ENCODE results near the gene SLC41A3.

Gene SLC41A3

DNA sequence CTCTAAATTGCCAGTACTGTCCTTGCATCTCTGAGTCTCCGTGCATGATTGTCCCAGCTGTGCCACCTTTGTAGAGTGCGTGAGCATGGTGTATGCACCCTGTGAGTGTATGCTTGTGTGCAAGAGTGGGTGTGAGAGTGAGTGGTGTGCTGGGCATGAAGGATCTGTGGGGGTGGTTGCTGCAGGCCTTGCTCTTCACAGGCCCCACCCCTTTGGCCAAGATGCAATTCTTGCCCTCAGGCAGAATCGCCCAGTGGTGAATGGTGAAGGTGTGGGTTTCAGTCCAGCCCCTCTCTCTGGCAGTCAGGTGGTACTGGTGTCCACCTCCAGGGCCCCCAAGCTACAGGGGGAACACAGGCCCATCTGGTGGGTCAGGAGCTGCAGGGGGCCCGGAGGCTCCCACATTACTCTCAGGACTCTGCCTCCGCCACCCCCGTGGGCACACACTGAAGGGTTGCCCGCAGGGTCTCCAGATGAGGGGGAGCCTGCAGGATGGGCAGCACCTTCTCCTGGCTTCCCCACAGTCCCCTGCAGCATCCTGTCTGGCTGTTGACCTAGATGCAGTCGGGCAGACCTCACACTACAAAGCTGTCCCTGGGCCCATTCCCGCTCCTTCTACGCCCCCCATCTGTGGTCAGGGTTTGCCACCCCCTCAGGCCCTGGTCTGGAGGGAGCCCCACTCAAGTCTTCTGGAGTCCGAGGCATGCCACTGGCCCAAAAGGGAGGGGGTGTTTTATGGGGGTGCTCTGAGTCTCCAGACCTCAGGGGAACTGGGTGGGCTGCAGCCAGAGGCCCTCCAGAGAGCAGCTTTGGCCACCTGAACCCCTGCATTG, 123.3 kb downstream of the SLC41A3 start:
- H3K9ac ChIP-seq (ENCODE audit: low read length) = no peak overlapping the region
- no peaks in the 10 kb centered on the region for H3K79me2 ChIP-seq (ENCODE audit: insufficient read depth, low read length)
- no peaks in the 10 kb centered on the region for H3K9me2 ChIP-seq (ENCODE audit: low read depth, low read length)
- H3K4me3 ChIP-seq (ENCODE audit: low read depth, low read length, poor library complexity, severe bottlenecking) = no peak overlapping the region
- no peaks in the 10 kb centered on the region for H4K20me1 ChIP-seq (ENCODE audit: insufficient read depth, low read length)
- no peaks in the 10 kb centered on the region for H3F3A ChIP-seq (ENCODE audit: insufficient read depth, low read length)
- H3K4me1 ChIP-seq (ENCODE audit: insufficient read depth, low read length, severe bottlenecking) = no peaks in the 10 kb centered on the region
- H3K27ac ChIP-seq (ENCODE audit: low read depth, low read length, poor library complexity, severe bottlenecking) = no peak overlapping the region
- H3K27me3 ChIP-seq (ENCODE audit: insufficient read depth, low read length) = no peaks in the 10 kb centered on the region
- no peaks in the 10 kb centered on the region for H3K36me3 ChIP-seq (ENCODE audit: insufficient read depth, low read length)
- no peak overlapping the region for H2AFZ ChIP-seq (ENCODE audit: low read length)
- no peak overlapping the region for H3K4me2 ChIP-seq (ENCODE audit: low read length)
- no peaks in the 10 kb centered on the region for H3K9me3 ChIP-seq (ENCODE audit: low read length)
- TF ChIP-seq, protein P1, sequence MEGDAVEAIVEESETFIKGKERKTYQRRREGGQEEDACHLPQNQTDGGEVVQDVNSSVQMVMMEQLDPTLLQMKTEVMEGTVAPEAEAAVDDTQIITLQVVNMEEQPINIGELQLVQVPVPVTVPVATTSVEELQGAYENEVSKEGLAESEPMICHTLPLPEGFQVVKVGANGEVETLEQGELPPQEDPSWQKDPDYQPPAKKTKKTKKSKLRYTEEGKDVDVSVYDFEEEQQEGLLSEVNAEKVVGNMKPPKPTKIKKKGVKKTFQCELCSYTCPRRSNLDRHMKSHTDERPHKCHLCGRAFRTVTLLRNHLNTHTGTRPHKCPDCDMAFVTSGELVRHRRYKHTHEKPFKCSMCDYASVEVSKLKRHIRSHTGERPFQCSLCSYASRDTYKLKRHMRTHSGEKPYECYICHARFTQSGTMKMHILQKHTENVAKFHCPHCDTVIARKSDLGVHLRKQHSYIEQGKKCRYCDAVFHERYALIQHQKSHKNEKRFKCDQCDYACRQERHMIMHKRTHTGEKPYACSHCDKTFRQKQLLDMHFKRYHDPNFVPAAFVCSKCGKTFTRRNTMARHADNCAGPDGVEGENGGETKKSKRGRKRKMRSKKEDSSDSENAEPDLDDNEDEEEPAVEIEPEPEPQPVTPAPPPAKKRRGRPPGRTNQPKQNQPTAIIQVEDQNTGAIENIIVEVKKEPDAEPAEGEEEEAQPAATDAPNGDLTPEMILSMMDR (IDR thresholded peaks at IDR 0.05; ENCODE audit: low read length) = no peak
- TF ChIP-seq EZH2 (IDR thresholded peaks at IDR 0.05; ENCODE audit: borderline replicate concordance, low read length) = no peak

DNA sequence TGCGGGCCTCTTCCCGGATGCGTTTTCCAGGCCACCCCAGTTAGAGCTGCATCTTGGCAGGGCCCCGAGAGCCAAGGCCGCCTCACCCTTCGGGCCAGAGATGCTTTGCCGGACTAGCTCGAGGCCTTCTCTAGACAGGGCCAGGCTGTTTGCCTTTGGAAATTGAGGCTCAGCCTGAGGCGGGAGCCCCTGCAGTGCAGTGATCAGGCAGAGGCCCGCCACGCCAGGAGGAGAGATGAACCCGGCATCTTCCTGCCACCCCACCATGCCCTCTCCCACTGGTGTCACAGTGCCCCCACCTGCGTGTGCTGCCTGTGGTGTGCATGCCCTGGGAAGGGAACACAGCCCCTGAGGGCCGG, 123.9 kb downstream of the SLC41A3 start:
- Histone ChIP-seq H3K27me3 (ENCODE audit: insufficient read depth, low read length) (no peaks in the 10 kb centered on the region), H3K4me3 (ENCODE audit: low read depth, low read length, poor library complexity, severe bottlenecking) (no peak overlapping the region), H3K9ac (ENCODE audit: low read length) (no peak overlapping the region), H3K36me3 (ENCODE audit: insufficient read depth, low read length) (no peaks in the 10 kb centered on the region), H2AFZ (ENCODE audit: low read length) (no peak overlapping the region), H3F3A (ENCODE audit: insufficient read depth, low read length) (no peaks in the 10 kb centered on the region), H3K4me1 (ENCODE audit: insufficient read depth, low read length, severe bottlenecking) (no peaks in the 10 kb centered on the region), H3K27ac (ENCODE audit: low read depth, low read length, poor library complexity, severe bottlenecking) (no peak overlapping the region), H3K79me2 (ENCODE audit: insufficient read depth, low read length) (no peaks in the 10 kb centered on the region), H3K9me2 (ENCODE audit: low read depth, low read length) (no peaks in the 10 kb centered on the region), H3K4me2 (ENCODE audit: low read length) (no peak overlapping the region), H3K9me3 (ENCODE audit: low read length) (no peaks in the 10 kb centered on the region), H4K20me1 (ENCODE audit: insufficient read depth, low read length) (no peaks in the 10 kb centered on the region)
- no peak for TF ChIP-seq EZH2 (IDR thresholded peaks at IDR 0.05; ENCODE audit: borderline replicate concordance, low read length)
- TF ChIP-seq, protein P1 (IDR thresholded peaks at IDR 0.05; ENCODE audit: low read length) = no peak

DNA sequence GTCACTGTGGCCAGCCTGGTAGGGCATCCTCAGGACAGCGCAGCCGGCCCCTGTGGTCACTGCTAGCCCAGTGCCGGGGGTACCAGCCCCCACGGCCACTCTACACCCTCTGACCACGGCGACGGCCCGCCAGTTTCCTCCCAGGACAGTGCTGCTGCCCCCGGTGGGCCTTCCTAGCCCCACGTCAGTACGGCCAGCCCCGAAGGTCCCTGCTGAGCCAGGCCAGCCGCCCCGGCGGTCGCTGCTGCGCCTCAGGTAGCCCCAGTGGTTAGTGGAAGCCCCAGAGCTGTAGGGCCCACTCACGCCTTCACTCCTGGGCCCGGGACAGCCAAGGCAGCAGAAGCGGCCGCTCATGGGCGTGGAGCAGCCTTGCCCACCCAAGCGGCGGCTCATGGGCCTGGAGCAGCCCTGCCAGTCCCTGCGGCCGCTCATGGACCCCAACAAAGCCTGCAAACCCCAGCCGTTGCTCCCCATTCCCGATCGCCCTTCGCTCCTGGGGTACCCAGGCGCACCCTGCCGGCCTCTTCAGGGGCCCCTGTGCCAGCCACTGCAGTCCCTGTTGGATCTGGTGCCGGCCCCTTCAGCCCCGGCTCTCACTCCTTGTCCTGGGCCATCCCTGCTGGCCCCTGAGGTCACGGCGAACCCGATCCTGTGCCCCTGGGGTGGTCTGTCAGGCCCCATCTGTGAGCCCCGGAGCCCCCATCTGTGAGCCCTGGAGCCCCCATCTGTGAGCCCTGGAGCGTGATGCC, 124.4 kb downstream of the SLC41A3 start:
- Histone ChIP-seq H3K4me3 (ENCODE audit: low read depth, low read length, poor library complexity, severe bottlenecking) (no peak overlapping the region), H3F3A (ENCODE audit: insufficient read depth, low read length) (no peaks in the 10 kb centered on the region), H3K36me3 (ENCODE audit: insufficient read depth, low read length) (no peaks in the 10 kb centered on the region), H3K9ac (ENCODE audit: low read length) (no peak overlapping the region), H3K9me3 (ENCODE audit: low read length) (no peaks in the 10 kb centered on the region), H3K79me2 (ENCODE audit: insufficient read depth, low read length) (no peaks in the 10 kb centered on the region), H3K27ac (ENCODE audit: low read depth, low read length, poor library complexity, severe bottlenecking) (no peak overlapping the region), H2AFZ (ENCODE audit: low read length) (no peak overlapping the region), H4K20me1 (ENCODE audit: insufficient read depth, low read length) (no peaks in the 10 kb centered on the region), H3K27me3 (ENCODE audit: insufficient read depth, low read length) (no peaks in the 10 kb centered on the region), H3K9me2 (ENCODE audit: low read depth, low read length) (no peaks in the 10 kb centered on the region), H3K4me2 (ENCODE audit: low read length) (no peak overlapping the region), H3K4me1 (ENCODE audit: insufficient read depth, low read length, severe bottlenecking) (no peaks in the 10 kb centered on the region)
- TF ChIP-seq, protein P1 (IDR thresholded peaks at IDR 0.05; ENCODE audit: low read length) = no peak
- no peak for TF ChIP-seq EZH2 (IDR thresholded peaks at IDR 0.05; ENCODE audit: borderline replicate concordance, low read length)
